Suprapubic skin (tissue), 3 donors: ENCODE data around the gene ELP5.

Experiments
- POLR2A ChIP-seq, 2 donors: fragments of 450-650 bp; IDR thresholded peaks; one replicate each; pipeline ENCODE4 v1.6.1; 2017; ENCODE audit warnings: antibody characterized with exemption in 2 of 2, mild to moderate bottlenecking in 2 of 2, moderate library complexity in 2 of 2
- TF ChIP-seq, protein P1 (sequence below), 2 donors: fragments of 200-600 bp in 1 of 2; fragments of 450-650 bp in 1 of 2; sonication (generic) in 1 of 2; IDR thresholded peaks; one replicate each; pipeline ENCODE4 v1.5.1; 2016 to 2019; ENCODE audit warnings: antibody characterized with exemption in 2 of 2, mild to moderate bottlenecking in 1 of 2, moderate library complexity in 1 of 2

- TF ChIP-seq, protein P1, sequence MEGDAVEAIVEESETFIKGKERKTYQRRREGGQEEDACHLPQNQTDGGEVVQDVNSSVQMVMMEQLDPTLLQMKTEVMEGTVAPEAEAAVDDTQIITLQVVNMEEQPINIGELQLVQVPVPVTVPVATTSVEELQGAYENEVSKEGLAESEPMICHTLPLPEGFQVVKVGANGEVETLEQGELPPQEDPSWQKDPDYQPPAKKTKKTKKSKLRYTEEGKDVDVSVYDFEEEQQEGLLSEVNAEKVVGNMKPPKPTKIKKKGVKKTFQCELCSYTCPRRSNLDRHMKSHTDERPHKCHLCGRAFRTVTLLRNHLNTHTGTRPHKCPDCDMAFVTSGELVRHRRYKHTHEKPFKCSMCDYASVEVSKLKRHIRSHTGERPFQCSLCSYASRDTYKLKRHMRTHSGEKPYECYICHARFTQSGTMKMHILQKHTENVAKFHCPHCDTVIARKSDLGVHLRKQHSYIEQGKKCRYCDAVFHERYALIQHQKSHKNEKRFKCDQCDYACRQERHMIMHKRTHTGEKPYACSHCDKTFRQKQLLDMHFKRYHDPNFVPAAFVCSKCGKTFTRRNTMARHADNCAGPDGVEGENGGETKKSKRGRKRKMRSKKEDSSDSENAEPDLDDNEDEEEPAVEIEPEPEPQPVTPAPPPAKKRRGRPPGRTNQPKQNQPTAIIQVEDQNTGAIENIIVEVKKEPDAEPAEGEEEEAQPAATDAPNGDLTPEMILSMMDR (IDR thresholded peaks at IDR 0.05) = no peak
- no peak for TF ChIP-seq POLR2A (IDR thresholded peaks at IDR 0.05)
These were observed 32.7 kb upstream of the ELP5 start for GRCh38 chr17:7219229-7219811.
